Measurements from ENCODE around the gene SERTAD4. TPM values are rescaled to one million over a fixed set of nuclear protein-coding genes. Genes with fewer than 3 reads are reported as not detected.

The SERTAD4 gene
- total RNA-seq, 6 donors from 2014 or later, result 2.0 to 11.5 (median 5.5) TPM

DNA sequence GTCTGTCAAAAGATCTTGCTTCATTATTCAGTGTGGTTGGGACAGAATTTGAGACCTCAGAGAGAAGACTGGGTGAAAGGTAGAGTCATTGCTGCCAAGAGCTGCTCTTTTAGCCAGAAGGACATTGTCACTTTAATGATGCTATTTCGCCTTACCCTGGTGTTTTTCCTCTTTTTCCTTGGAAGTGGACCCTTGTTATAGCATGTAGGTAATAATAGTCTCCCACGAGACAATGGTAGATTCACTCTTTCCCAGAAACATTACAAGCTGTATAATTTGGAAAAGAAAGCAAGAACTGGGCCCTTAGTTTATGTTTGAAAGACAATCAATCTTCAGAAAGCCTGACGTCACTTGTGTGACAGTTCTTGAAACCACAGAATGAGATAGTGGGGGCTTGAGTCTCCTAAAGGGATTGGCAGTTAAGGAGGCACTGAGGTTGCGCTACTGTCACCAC lies 3.8 kb downstream of the SERTAD4 start:
- TF ChIP-seq POLR2AphosphoS5 (IDR thresholded peaks at IDR 0.05), result no peak
- TF ChIP-seq, protein P1, sequence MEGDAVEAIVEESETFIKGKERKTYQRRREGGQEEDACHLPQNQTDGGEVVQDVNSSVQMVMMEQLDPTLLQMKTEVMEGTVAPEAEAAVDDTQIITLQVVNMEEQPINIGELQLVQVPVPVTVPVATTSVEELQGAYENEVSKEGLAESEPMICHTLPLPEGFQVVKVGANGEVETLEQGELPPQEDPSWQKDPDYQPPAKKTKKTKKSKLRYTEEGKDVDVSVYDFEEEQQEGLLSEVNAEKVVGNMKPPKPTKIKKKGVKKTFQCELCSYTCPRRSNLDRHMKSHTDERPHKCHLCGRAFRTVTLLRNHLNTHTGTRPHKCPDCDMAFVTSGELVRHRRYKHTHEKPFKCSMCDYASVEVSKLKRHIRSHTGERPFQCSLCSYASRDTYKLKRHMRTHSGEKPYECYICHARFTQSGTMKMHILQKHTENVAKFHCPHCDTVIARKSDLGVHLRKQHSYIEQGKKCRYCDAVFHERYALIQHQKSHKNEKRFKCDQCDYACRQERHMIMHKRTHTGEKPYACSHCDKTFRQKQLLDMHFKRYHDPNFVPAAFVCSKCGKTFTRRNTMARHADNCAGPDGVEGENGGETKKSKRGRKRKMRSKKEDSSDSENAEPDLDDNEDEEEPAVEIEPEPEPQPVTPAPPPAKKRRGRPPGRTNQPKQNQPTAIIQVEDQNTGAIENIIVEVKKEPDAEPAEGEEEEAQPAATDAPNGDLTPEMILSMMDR (IDR thresholded peaks at IDR 0.05), result no peak
- no peak for TF ChIP-seq EP300 (IDR thresholded peaks at IDR 0.05)
- Histone ChIP-seq H3K27ac (peak overlapping the region in 3 of 4 donors; percentile 41 to 74 (median 48)), H3K4me3 (no peak overlapping the region), H3K36me3 (no peaks in the 10 kb centered on the region), H3K9me3 (no peaks in the 10 kb centered on the region), H3K27me3 (peaks cover 0 to 18% (median 0%) of the 10 kb centered on the region in 4 donors), H3K4me1 (peaks cover 24 to 46% (median 37%) of the 10 kb centered on the region in 4 donors)
- 64 to 69% methylated on average over 4 of the region's 4 CpGs for WGBS, 2 donors
- DNase-seq (no peak), ATAC-seq (ENCODE audit: low FRiP score in 2 of 2) (peak in 1 of 2 donors; percentile 18)

DNA sequence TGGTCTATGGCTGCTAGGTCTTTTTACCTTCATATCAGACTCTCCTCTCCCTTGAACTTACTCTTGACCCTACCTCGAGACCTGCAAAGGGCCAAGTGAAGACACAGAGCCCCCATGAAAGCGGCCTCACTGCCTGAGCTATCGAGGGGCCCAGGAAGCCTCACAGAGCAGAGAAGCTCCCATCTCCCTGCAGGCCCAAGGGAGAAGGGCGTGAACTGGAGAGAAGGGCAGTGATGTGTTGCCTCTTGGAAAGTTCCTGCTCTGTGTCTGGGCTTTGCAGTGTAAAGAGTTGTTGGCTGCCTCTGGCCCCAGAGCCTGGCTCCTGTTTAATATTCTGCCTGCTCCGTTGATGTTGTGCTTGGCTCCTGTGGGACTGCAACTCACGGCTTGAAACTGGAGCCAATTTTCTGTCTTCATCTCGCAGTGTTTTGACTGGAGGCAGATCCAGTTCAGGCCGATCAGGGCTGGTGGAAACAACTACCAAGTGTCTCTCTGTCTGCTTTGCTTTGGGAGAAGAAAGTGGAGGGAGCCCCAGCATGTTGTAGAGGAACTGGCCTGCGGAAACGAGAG lies 4.3 kb downstream of the SERTAD4 start:
- no peak for DNase-seq
- Histone ChIP-seq H3K4me3 (no peak overlapping the region), H3K4me1 (peaks cover 24 to 46% (median 35%) of the 10 kb centered on the region in 4 donors)

DNA sequence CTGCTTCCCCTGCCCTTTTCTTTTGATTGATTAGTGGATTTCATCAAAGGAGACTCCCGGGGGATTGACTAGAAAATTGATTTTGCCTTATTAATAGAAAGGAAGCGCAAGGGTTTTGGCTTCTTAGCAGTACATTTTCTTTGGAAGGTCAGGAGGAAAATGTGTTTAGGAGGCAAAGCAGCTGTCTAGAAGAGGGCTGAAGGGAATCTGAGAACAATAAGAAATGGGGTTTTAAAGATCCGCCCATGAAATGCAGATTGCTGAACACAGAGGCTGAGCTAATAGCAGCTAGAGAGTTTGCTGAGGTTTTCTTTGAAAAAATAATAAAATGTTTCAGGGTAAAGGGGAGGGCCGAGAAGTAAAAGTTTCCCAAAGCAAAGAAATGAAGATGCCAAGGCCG lies 4.9 kb downstream of the SERTAD4 start:
- peaks cover 0 to 15% (median 0%) of the 10 kb centered on the region in 4 donors for H3K27me3 ChIP-seq
- no peak for TF ChIP-seq EP300 (IDR thresholded peaks at IDR 0.05)
- no peak for TF ChIP-seq POLR2AphosphoS5 (IDR thresholded peaks at IDR 0.05)
- no peak for TF ChIP-seq POLR2A (IDR thresholded peaks at IDR 0.05)
- TF ChIP-seq, protein P1 (IDR thresholded peaks at IDR 0.05), result no peak
- DNase-seq, result no peak
- H3K9me3 ChIP-seq, result no peaks in the 10 kb centered on the region
- H3K4me1 ChIP-seq, result peaks cover 24 to 40% (median 30%) of the 10 kb centered on the region in 4 donors
- WGBS, 2 donors, result 66 to 74% methylated on average over 5 of the region's 5 CpGs
- no peaks in the 10 kb centered on the region for H3K36me3 ChIP-seq
- ATAC-seq (ENCODE audit: low FRiP score in 2 of 2), result peak in 1 of 2 donors; percentile 9
- H3K27ac ChIP-seq, result peak overlapping the region in 3 of 4 donors; percentile 41 to 74 (median 48)
- no peak overlapping the region for H3K4me3 ChIP-seq

More for the DNA sequence above, 4.3 kb downstream of the SERTAD4 start:
- 54 to 61% methylated on average over 7 to 10 of the region's 10 CpGs for WGBS, 2 donors
- peak overlapping the region in 3 of 4 donors; percentile 41 to 74 (median 48) for H3K27ac ChIP-seq
- peak in 1 of 2 donors; percentile 27 for TF ChIP-seq POLR2AphosphoS5 (IDR thresholded peaks at IDR 0.05)
- TF ChIP-seq EP300 (IDR thresholded peaks at IDR 0.05), result no peak
- H3K36me3 ChIP-seq, result no peaks in the 10 kb centered on the region
- peak in 1 of 2 donors; percentile 60 for ATAC-seq (ENCODE audit: low FRiP score in 2 of 2)
- no peaks in the 10 kb centered on the region for H3K9me3 ChIP-seq
- H3K27me3 ChIP-seq, result peaks cover 0 to 18% (median 0%) of the 10 kb centered on the region in 4 donors

DNA sequence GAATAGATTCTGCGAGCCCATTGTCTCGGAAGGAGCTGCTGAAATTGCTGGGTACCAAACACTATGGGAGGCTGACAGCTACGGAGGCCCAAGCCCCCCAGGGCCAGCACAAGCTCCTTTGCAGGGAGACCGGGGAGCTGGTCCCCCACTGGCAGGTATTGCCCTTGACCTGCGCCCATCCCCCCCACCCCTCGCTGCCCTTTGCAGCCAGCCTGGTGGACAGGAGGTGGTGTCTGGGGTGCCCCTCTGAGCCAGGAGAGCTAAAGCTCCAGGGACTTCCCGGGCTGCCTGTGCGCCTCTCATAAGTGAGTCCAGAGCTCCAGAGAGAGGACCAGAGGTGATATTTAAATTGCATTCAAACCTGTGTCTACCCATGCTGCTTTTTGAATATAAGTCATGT lies 5.4 kb downstream of the SERTAD4 start:
- 78 to 87% methylated on average over 4 to 8 of the region's 8 CpGs for WGBS, 2 donors
- ATAC-seq (ENCODE audit: low FRiP score in 2 of 2) (no peak), DNase-seq (peak in 1 of 2 donors; percentile 57)
- no peaks in the 10 kb centered on the region for H3K36me3 ChIP-seq
- peak overlapping the region in 1 of 4 donors; percentile 74 for H3K27ac ChIP-seq
- no peaks in the 10 kb centered on the region for H3K9me3 ChIP-seq
- peaks cover 0 to 12% (median 0%) of the 10 kb centered on the region in 4 donors for H3K27me3 ChIP-seq
- TF ChIP-seq POLR2A (IDR thresholded peaks at IDR 0.05), result no peak
- TF ChIP-seq, protein P1 (IDR thresholded peaks at IDR 0.05), result no peak
- no peak for TF ChIP-seq EP300 (IDR thresholded peaks at IDR 0.05)
- TF ChIP-seq POLR2AphosphoS5 (IDR thresholded peaks at IDR 0.05), result no peak
- peaks cover 24 to 35% (median 27%) of the 10 kb centered on the region in 4 donors for H3K4me1 ChIP-seq
- no peak overlapping the region for H3K4me3 ChIP-seq

DNA sequence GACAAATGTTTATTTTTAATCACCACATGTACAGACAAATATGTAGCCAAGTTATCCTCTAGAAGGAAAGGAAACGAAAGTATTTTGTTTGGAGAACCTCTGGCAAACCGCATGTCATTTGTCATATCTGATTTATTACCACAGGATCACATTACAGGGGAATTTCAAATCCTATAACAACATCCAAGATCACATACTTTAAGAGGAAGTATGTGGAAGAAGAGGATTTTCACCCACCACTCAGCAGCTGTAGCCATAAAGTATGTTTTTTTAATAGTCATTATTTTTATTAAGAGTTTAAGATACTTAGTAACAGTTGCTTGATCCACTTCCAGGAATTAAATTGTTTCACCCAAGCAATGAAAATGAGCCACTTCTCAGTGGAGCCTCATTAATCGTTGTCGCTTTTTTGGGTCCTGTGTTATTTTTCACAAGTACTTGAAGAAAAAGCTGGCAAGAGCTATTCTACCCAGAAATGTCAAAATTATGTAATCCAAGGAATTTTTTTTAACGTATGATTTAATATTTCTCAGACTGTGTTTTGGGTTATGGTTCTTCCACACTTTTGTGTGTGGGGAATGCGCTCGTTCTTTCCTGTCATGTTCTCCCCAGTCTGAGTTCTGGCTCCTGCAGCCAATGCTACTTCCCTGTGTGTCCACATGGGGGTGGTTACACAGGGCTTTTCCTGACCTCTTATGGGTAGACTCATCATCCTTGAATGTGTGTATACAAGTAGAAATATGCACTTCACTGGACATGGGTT lies 6.9 kb downstream of the SERTAD4 start:
- Histone ChIP-seq H3K36me3 (no peaks in the 10 kb centered on the region), H3K27me3 (no peaks in the 10 kb centered on the region), H3K9me3 (no peaks in the 10 kb centered on the region), H3K4me3 (no peak overlapping the region), H3K27ac (peak overlapping the region in 2 of 4 donors; percentile 8 to 22), H3K4me1 (peaks cover 11 to 21% (median 16%) of the 10 kb centered on the region in 4 donors)
- DNase-seq, result peak in 1 of 2 donors; percentile 65
- ATAC-seq (ENCODE audit: low FRiP score in 2 of 2), result peak; percentile 60 to 85
- TF ChIP-seq POLR2A (IDR thresholded peaks at IDR 0.05) (no peak), POLR2AphosphoS5 (IDR thresholded peaks at IDR 0.05) (no peak), EP300 (IDR thresholded peaks at IDR 0.05) (no peak)
- TF ChIP-seq, protein P1 (IDR thresholded peaks at IDR 0.05), result peak in 5 of 6 experiments; percentile 21 to 60 (median 25)
- 31 to 37% methylated on average over 7 of the region's 7 CpGs for WGBS, 2 donors
